HG03558 (cell line): ENCODE data around the gene BARD1.

ENCODE experiments used
- ATAC-seq: cut with Tn5 transposase; IDR thresholded peaks from one replicate; pipeline ENCODE4 v1.9.1; 2021; ENCODE audit warnings: moderate number of reproducible peaks; ENCODE audit not compliant: unreplicated experiment; ENCODE audit errors: extremely low read depth

BARD1 gene

GRCh38 chr2:214679736-214680135, 129.7 kb downstream of the BARD1 start:
- ATAC-seq = no peak

- no peak for ATAC-seq
These were observed 132.9 kb downstream of the BARD1 start for GRCh38 chr2:214676421-214677089.
